ENCODE data around the gene KIF16B.

The KIF16B gene

GRCh38 chr20:16316513-16316912 lies 256.7 kb downstream of the KIF16B start:
- no peaks in the 10 kb centered on the region for H3K79me2 ChIP-seq (ENCODE audit: low read length)
- no peak overlapping the region for H2AFZ ChIP-seq (ENCODE audit: low read depth, low read length)
- H3K4me2 ChIP-seq (ENCODE audit: low read length), result no peak overlapping the region
- H3K4me1 ChIP-seq (ENCODE audit: low read length), result peaks cover 64% of the 10 kb centered on the region
- no peaks in the 10 kb centered on the region for H4K20me1 ChIP-seq (ENCODE audit: insufficient read depth, low read length)
- no peak overlapping the region for H3K4me3 ChIP-seq (ENCODE audit: low read length)
- H3K27me3 ChIP-seq (ENCODE audit: low read depth, low read length), result no peaks in the 10 kb centered on the region
- H3K27ac ChIP-seq (ENCODE audit: low read length), result no peak overlapping the region
- H3K9ac ChIP-seq (ENCODE audit: low read length), result no peak overlapping the region
- peaks cover 13% of the 10 kb centered on the region for H3K36me3 ChIP-seq (replicated peaks; ENCODE audit: low read depth, low read length)
- no peaks in the 10 kb centered on the region for H3K9me3 ChIP-seq (ENCODE audit: insufficient read depth, low read length)
- TF ChIP-seq CTCF (IDR thresholded peaks at IDR 0.05; ENCODE audit: low read depth, low read length) (no peak), EZH2phosphoT487 (IDR thresholded peaks at IDR 0.05; ENCODE audit: low read depth) (no peak)

- peaks cover 47% of the 10 kb centered on the region for H3K4me1 ChIP-seq (ENCODE audit: low read length)
- TF ChIP-seq EZH2phosphoT487 (IDR thresholded peaks at IDR 0.05; ENCODE audit: low read depth) (no peak), CTCF (IDR thresholded peaks at IDR 0.05; ENCODE audit: low read depth, low read length) (no peak)
Measured at GRCh38 chr20:16314748-16315159, 258.5 kb downstream of the KIF16B start.

GRCh38 chr20:16314320-16314719 lies 258.9 kb downstream of the KIF16B start:
- H3K9me3 ChIP-seq (ENCODE audit: insufficient read depth, low read length), result no peaks in the 10 kb centered on the region
- peak overlapping the region; percentile 19; the same call in 1 of the 2 replicates for H3K4me3 ChIP-seq (ENCODE audit: low read length)
- TF ChIP-seq EZH2phosphoT487 (IDR thresholded peaks at IDR 0.05; ENCODE audit: low read depth) (no peak), CTCF (IDR thresholded peaks at IDR 0.05; ENCODE audit: low read depth, low read length) (no peak)
- H3K27ac ChIP-seq (ENCODE audit: low read length), result peak overlapping the region; percentile 5; the same call in 1 of the 2 replicates
- H3K4me1 ChIP-seq (ENCODE audit: low read length), result peaks cover 44% of the 10 kb centered on the region
- H3K79me2 ChIP-seq (ENCODE audit: low read length), result no peaks in the 10 kb centered on the region
- peaks cover 13% of the 10 kb centered on the region for H3K36me3 ChIP-seq (replicated peaks; ENCODE audit: low read depth, low read length)
- H3K27me3 ChIP-seq (ENCODE audit: low read depth, low read length), result no peaks in the 10 kb centered on the region
- H3K9ac ChIP-seq (ENCODE audit: low read length), result no peak overlapping the region
- peak overlapping the region; percentile 42 for H3K4me2 ChIP-seq (ENCODE audit: low read length)
- H4K20me1 ChIP-seq (ENCODE audit: insufficient read depth, low read length), result no peaks in the 10 kb centered on the region
- H2AFZ ChIP-seq (ENCODE audit: low read depth, low read length), result no peak overlapping the region

More at GRCh38 chr20:16314748-16315159, 258.5 kb downstream of the KIF16B start:
- Histone ChIP-seq H2AFZ (ENCODE audit: low read depth, low read length) (no peak overlapping the region), H3K27ac (ENCODE audit: low read length) (peak overlapping the region; percentile 5; the same call in 1 of the 2 replicates), H3K9ac (ENCODE audit: low read length) (no peak overlapping the region), H4K20me1 (ENCODE audit: insufficient read depth, low read length) (no peaks in the 10 kb centered on the region), H3K4me3 (ENCODE audit: low read length) (peak overlapping the region; percentile 19; the same call in 1 of the 2 replicates), H3K79me2 (ENCODE audit: low read length) (no peaks in the 10 kb centered on the region), H3K4me2 (ENCODE audit: low read length) (peak overlapping the region; percentile 42), H3K36me3 (replicated peaks; ENCODE audit: low read depth, low read length) (peaks cover 13% of the 10 kb centered on the region), H3K27me3 (ENCODE audit: low read depth, low read length) (no peaks in the 10 kb centered on the region), H3K9me3 (ENCODE audit: insufficient read depth, low read length) (no peaks in the 10 kb centered on the region)

GRCh38 chr20:16313917-16314316 lies 259.3 kb downstream of the KIF16B start:
- no peaks in the 10 kb centered on the region for H4K20me1 ChIP-seq (ENCODE audit: insufficient read depth, low read length)
- TF ChIP-seq EZH2phosphoT487 (IDR thresholded peaks at IDR 0.05; ENCODE audit: low read depth) (no peak), CTCF (IDR thresholded peaks at IDR 0.05; ENCODE audit: low read depth, low read length) (no peak)

More at GRCh38 chr20:16313917-16314316, 259.3 kb downstream of the KIF16B start:
- Histone ChIP-seq H3K4me1 (ENCODE audit: low read length) (peaks cover 41% of the 10 kb centered on the region), H3K4me3 (ENCODE audit: low read length) (no peak overlapping the region), H3K9me3 (ENCODE audit: insufficient read depth, low read length) (no peaks in the 10 kb centered on the region), H3K9ac (ENCODE audit: low read length) (no peak overlapping the region), H3K27me3 (ENCODE audit: low read depth, low read length) (no peaks in the 10 kb centered on the region), H3K4me2 (ENCODE audit: low read length) (peak overlapping the region; percentile 42; the same call in 1 of the 2 replicates), H2AFZ (ENCODE audit: low read depth, low read length) (no peak overlapping the region), H3K27ac (ENCODE audit: low read length) (peak overlapping the region; percentile 5; the same call in 1 of the 2 replicates), H3K79me2 (ENCODE audit: low read length) (no peaks in the 10 kb centered on the region), H3K36me3 (replicated peaks; ENCODE audit: low read depth, low read length) (peaks cover 12% of the 10 kb centered on the region)
